COLO829 (cell line): ENCODE measurements around the gene GDF2.

Experiments used
- DNase-seq: peaks from one replicate; pipeline ENCODE4 v3.0.0; 2012; ENCODE audit warnings: low spot score

Gene GDF2

GRCh38 chr10:47291682-47292081, 30.6 kb upstream of the GDF2 start:
- no peak for DNase-seq

GRCh38 chr10:47294057-47294456, 28.2 kb upstream of the GDF2 start:
- DNase-seq, result no peak

GRCh38 chr10:47294501-47294900, 27.8 kb upstream of the GDF2 start:
- DNase-seq, result no peak

GRCh38 chr10:47295411-47295810, 26.8 kb upstream of the GDF2 start:
- DNase-seq, result no peak

GRCh38 chr10:47296156-47296894, 25.9 kb upstream of the GDF2 start:
- no peak for DNase-seq

- no peak for DNase-seq
Observed at GRCh38 chr10:47296941-47297340, 25.3 kb upstream of the GDF2 start.

DNA sequence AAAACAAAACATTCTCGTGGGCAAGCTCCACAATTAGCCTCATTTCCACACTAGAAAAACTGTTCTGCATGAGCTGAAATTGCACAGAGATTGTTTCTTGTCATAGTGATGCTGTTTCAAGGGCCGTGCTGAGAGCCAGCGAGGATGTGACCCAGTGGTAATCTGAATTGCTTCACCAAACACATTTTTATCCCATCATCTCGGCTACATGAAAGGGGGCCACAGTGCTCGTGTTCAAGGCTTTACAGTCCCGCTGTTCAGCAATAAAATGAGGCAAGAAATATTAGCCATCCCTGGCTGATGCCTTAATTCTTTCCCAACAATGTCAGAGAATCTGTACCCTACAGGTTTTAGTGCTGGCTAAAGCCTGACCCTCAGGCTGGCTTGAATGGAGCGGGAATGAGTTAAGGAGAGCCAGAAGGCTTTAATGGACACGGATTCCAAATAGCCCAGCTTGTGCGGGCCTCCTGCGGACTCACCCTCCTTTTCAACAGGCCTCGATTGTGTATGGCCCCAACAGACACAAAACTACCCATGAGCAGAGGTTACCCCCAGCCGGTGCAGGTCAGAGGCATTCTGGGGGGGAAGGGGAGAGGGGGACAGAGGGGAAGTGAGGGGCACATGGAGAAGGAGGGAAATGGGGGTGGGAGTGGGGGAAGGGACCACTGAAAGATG, 24.3 kb upstream of the GDF2 start:
- DNase-seq, result no peak

DNA sequence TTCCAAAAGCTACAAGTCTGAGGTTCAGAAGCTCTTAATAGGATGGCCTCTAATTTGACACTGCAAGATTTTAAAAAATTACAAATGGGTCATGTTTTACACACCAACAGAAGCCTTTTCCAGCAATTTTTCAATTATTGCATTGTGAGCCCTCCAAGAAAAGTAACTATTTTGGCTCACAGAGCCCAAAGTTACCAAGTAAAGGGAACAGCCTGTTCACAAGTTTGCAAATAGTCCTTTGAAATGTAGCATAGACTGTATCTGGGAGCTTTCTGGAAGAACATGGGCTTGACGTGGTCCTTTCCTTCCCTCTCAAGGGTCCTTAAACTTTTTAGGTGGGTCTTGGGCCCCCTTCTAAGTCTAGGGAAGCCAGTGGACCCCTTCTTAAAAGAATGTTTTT, 23.5 kb upstream of the GDF2 start:
- no peak for DNase-seq

DNA sequence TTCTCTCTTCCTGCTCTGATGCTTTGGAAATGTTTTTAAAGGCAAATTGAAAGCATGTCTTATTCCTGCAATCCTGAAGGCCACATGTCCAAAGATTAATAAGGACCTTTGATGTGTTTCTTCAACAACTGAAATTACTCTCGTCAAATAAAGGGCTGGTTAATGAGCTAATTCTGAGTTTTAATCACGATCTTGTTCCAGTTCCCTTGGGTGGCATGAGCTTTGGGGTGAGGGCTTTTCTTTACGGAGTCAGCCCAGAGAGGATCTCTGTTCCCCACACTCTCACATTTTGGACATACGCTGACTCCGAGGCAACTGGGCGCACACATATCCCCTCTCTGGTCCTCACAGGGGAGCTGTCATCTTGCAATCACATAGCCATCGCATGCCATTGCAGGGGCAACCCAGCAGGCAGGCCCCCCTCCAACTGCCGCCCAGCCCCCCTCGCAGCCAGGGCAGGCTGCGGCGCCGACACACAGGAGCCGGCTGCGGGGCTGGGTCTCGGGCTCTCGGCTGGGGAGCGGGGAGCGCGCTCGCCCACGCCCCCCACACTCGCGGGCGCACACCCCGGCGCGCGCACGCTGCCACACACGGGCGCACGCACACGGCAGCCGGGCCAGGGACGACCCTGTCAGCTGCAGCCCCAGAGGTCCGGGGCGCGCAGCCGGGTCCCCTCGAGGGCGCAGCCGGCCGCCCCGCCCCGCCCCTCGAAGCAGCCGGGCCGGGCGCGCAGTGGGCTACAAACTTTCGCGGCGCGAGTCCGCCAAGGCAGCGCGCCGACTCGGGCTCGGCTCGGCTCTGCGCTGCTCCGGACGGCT, 22.4 kb upstream of the GDF2 start, which contains the start of gene GDF10:
Gene GDF10, plus strand, starts transcription at position 587 of the 818 bp plus-strand sequence. CDS start 455 bp downstream, outside the sequence.
- DNase-seq, result no peak

GRCh38 chr10:47300429-47300931, 21.8 kb upstream of the GDF2 start:
- no peak for DNase-seq

DNA sequence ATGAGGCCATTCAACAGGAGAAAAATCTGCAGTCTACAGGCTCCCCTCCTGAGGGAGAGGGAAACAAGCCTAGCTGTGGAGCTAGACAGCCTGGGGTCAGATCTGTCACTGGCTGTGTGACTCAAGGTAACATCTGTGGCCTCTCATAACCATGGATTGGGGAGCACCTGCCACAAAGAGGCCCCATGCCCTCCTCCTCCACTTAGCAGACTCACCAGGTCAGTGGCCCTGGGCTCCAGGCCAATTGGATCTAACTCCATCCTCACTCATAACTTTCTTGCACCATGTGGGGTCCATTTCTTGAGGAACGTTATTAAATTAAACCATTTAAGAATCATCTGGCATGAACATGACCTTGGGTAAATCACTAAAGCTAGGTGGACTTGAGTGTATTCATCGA, 20.4 kb upstream of the GDF2 start:
- no peak for DNase-seq

GRCh38 chr10:47303105-47303504, 19.1 kb upstream of the GDF2 start:
- no peak for DNase-seq

- no peak for DNase-seq
Observed at GRCh38 chr10:47303866-47304265, 18.4 kb upstream of the GDF2 start.

GRCh38 chr10:47305566-47305965, 16.7 kb upstream of the GDF2 start:
- no peak for DNase-seq

DNA sequence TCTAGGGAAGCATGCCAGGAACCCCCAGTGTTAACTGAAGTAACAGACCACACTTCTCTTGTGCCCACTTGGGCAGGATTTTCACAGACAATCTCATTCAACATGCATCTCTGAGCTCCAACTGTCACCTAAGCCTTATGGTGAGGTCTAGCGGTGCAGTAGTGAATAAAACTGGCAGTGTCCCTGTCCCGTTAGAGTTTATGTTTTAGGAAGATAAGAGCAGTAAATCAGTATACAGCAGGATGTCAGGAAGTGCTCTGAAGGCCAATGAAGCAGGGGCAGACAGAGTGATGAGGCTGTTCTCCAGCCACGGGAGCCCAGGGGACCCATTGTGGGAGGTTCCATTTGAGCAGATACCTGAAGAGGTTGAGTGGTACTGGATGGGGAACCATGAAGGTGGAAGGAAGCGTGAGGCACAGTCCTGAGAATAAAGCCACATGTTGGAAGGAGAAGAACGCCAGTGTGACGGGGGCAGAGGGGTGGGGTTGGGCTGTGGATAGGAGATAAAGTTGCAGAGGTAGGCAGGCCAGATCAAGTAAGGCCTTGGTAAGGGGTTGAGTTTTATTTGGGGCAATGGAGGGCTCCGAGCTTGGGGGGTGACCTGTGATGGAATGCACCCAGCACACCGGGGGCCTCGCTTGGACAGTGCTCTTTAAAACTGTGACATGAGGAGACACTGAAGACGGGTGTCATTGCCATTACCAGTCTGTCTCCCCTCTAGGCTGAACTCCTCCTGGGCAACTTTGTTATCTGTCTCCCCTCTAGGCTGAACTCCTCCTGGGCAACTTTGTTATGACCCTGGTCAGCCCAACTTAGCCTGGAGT, 15.7 kb upstream of the GDF2 start:
- DNase-seq, result no peak

DNA sequence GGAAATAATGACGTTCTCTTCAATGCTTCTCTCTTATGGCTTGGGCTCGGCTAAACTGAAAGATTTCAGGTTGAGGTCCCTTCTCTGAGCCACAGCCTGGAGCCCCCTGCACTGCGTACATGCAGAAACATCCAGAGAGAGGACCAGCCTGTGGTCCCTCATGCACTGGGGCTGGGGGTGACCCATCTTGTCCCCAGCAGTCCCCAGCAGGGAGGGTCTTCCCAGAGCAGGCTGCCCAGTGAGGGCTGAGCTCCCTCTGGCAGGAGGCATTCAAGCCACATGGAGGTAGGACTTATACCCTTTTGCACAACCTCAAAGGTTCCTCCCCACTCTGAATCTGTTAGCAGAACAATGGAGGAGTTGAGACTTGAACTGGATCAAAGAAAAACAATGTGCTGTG, 14.9 kb upstream of the GDF2 start:
- no peak for DNase-seq

- DNase-seq, result no peak
Observed at GRCh38 chr10:47308775-47309174, 13.5 kb upstream of the GDF2 start.

DNA sequence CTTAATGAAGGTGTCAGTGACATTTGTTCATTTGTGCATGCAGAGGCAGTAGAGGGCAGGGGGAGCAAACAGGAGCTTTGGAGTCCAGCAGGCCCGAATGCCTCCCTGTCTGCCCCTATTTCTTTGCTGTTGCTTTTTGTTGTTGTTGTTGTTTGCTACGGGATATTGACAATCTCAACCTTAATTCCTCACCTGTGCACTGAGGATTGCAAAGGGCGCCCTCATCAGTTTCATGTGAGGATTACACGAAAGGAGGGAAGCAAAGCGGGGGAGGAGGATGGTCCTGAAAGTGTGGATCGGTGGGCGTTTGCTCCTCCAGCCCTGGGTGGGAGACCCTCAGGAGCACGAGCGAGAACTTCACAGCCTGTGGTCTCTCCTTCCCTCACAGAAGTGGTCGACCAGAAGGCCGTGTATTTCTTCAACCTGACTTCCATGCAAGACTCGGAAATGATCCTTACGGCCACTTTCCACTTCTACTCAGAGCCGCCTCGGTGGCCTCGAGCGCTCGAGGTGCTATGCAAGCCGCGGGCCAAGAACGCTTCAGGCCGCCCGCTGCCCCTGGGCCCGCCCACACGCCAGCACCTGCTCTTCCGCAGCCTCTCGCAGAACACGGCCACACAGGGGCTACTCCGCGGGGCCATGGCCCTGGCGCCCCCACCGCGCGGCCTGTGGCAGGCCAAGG, 12.7 kb upstream of the GDF2 start:
- no peak for DNase-seq

- DNase-seq, result no peak
Observed at GRCh38 chr10:47310090-47310505, 12.2 kb upstream of the GDF2 start.

DNA sequence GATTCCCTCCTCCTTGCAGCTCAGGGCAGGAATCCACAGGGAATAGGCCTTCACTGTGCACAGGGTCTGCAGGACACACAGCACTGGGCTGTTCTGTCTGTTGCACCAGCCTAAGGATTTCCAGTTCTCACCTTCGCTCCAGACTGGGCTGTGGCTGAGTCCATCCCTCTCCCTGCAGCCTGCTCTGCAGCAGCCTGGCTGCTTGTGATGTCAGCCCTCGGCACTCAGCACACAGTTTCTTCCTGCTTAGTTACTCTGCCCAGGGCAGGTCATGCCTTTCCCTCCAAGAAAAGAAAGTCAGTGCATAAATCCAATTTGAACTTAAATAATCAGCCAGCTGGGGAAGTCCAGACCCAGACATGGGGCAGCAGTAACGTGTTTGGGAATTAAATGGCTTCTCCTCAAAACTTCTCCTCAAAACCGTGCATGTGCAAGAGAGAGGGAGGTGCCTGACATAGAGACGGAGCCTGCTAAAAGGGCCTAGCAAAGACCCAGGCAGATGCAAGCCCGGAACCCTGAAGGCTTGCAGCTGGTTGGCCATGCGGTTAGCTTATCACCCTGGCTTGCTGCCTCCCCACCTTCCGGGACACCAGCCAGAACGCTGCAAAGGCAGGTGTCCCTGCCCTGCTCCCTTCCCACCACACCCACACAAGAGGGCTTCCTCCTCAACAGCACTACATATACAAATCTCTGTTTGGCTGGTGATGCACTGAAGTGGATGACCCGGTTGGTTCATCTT, 10.9 kb upstream of the GDF2 start:
- no peak for DNase-seq
